SU-DHL-6 (cell line): Measurements from ENCODE around the gene LPCAT3.

Experiments used
- H2AFZ ChIP-seq: fragments of 200-600 bp; sonication (generic); 2 replicates; pipeline ENCODE4 v1.6.1; 2014; ENCODE audit warnings: low read depth, mild to moderate bottlenecking, moderate library complexity, mixed read lengths, antibody characterized with exemption, low read length; ENCODE audit not compliant: severe bottlenecking
- H3F3A ChIP-seq: fragments of 200-600 bp; shearing (Covaris generic); 2 replicates; pipeline ENCODE4 v1.6.0; 2016; ENCODE audit warnings: antibody characterized with exemption, mild to moderate bottlenecking; ENCODE audit not compliant: insufficient read depth
- H3K27ac ChIP-seq: fragments of 200-600 bp; sonication (generic); 2 replicates; pipeline ENCODE4 v1.5.1; 2016; ENCODE audit warnings: low read depth, mild to moderate bottlenecking, low read length, moderate library complexity, mixed read lengths
- H3K27me3 ChIP-seq: fragments of 200-600 bp; sonication (generic), shearing (Covaris generic); 2 replicates; pipeline ENCODE4 v1.6.0; 2014; ENCODE audit warnings: mild to moderate bottlenecking, low read length
- H3K36me3 ChIP-seq: fragments of 200-600 bp; sonication (generic); 2 replicates; pipeline ENCODE4 v1.6.1; 2014; ENCODE audit warnings: mild to moderate bottlenecking, low read length, mixed read lengths
- H3K4me2 ChIP-seq: fragments of 300-600, 200-600 bp; shearing (Covaris generic), sonication (generic); 2 replicates; pipeline ENCODE4 v1.6.0; 2014; ENCODE audit warnings: low read length, low read depth, mild to moderate bottlenecking; ENCODE audit not compliant: poor library complexity, severe bottlenecking
- H3K4me3 ChIP-seq: fragments of 200-600 bp; sonication (generic); 2 replicates; pipeline ENCODE4 v1.5.1; 2014; ENCODE audit warnings: antibody characterized with exemption, low read length, mild to moderate bottlenecking, mixed read lengths; ENCODE audit not compliant: insufficient read depth, poor library complexity, severe bottlenecking
- H3K79me2 ChIP-seq: fragments of 200-600 bp; sonication (generic); 2 replicates; pipeline ENCODE4 v1.6.1; 2014; ENCODE audit warnings: mild to moderate bottlenecking, low read length, moderate library complexity; ENCODE audit not compliant: insufficient read depth
- H3K9ac ChIP-seq: fragments of 200-600 bp; sonication (generic); 2 replicates; pipeline ENCODE4 v1.7.0; 2014; ENCODE audit warnings: mild to moderate bottlenecking, low read length
- H3K9me2 ChIP-seq: fragments of 200-600 bp; sonication (generic); replicated peaks from 2 replicates; pipeline ENCODE4 v1.6.1; 2014; ENCODE audit warnings: low read length; ENCODE audit not compliant: insufficient read depth
- H3K9me3 ChIP-seq: fragments of 200-600 bp; sonication (generic); 2 replicates; pipeline ENCODE4 v1.6.1; 2014; ENCODE audit warnings: low read length, mixed read lengths; ENCODE audit not compliant: insufficient read depth
- H4K20me1 ChIP-seq: fragments of 200-600 bp; sonication (generic); 2 replicates; pipeline ENCODE4 v1.6.1; 2014; ENCODE audit warnings: low read depth, mild to moderate bottlenecking, antibody characterized with exemption, low read length, moderate library complexity, mixed read lengths
- CTCF ChIP-seq: fragments of 200-600 bp; sonication (generic); IDR thresholded peaks from one replicate; pipeline ENCODE4 v1.5.1; 2017; ENCODE audit warnings: antibody characterized with exemption, mild to moderate bottlenecking, low read length, moderate library complexity; ENCODE audit not compliant: insufficient read depth, poor library complexity, severe bottlenecking
- EZH2phosphoT487 ChIP-seq: fragments of 200-600 bp; sonication (generic), shearing (Covaris generic); conservative IDR thresholded peaks from 2 replicates; pipeline ENCODE4 v1.6.1; 2018; ENCODE audit warnings: mild to moderate bottlenecking, antibody characterized with exemption, low read length, moderate library complexity, mixed read lengths

The LPCAT3 gene

GRCh38 chr12:7047306-7047705, 29.0 kb upstream of the LPCAT3 start:
- Histone ChIP-seq H3K9me2 (no peaks in the 10 kb centered on the region), H3K4me2 (no peak overlapping the region), H3K36me3 (no peaks in the 10 kb centered on the region), H3F3A (no peaks in the 10 kb centered on the region), H4K20me1 (no peaks in the 10 kb centered on the region), H3K27me3 (no peaks in the 10 kb centered on the region), H3K9ac (no peak overlapping the region), H3K79me2 (no peaks in the 10 kb centered on the region), H3K9me3 (no peaks in the 10 kb centered on the region), H2AFZ (no peak overlapping the region), H3K27ac (no peak overlapping the region), H3K4me3 (no peak overlapping the region)
- no peak for TF ChIP-seq CTCF
- no peak for TF ChIP-seq EZH2phosphoT487

- H3K9me3 ChIP-seq, result no peaks in the 10 kb centered on the region
- no peaks in the 10 kb centered on the region for H3F3A ChIP-seq
- no peak overlapping the region for H3K9ac ChIP-seq
- H3K36me3 ChIP-seq, result no peaks in the 10 kb centered on the region
- H3K27me3 ChIP-seq, result no peaks in the 10 kb centered on the region
- H3K79me2 ChIP-seq, result no peaks in the 10 kb centered on the region
- no peak overlapping the region for H3K4me2 ChIP-seq
- no peaks in the 10 kb centered on the region for H4K20me1 ChIP-seq
- no peak overlapping the region for H3K4me3 ChIP-seq
- no peak for TF ChIP-seq EZH2phosphoT487
- TF ChIP-seq CTCF, result no peak
- no peak overlapping the region for H3K27ac ChIP-seq
- H2AFZ ChIP-seq, result no peak overlapping the region
- no peaks in the 10 kb centered on the region for H3K9me2 ChIP-seq
Observed at GRCh38 chr12:7046383-7047105, 28.3 kb upstream of the LPCAT3 start.

- TF ChIP-seq EZH2phosphoT487, result no peak
- Histone ChIP-seq H3K9ac (no peak overlapping the region), H3K4me3 (no peak overlapping the region), H4K20me1 (no peaks in the 10 kb centered on the region), H3K9me3 (no peaks in the 10 kb centered on the region), H3K27ac (no peak overlapping the region), H3K4me2 (no peak overlapping the region), H3K36me3 (no peaks in the 10 kb centered on the region), H3K27me3 (no peaks in the 10 kb centered on the region), H3K79me2 (no peaks in the 10 kb centered on the region), H2AFZ (no peak overlapping the region), H3K9me2 (no peaks in the 10 kb centered on the region), H3F3A (no peaks in the 10 kb centered on the region)
Observed at GRCh38 chr12:7045913-7046312, 27.6 kb upstream of the LPCAT3 start.

GRCh38 chr12:7042842-7043241, 24.6 kb upstream of the LPCAT3 start:
- H3K9me2 ChIP-seq, result no peaks in the 10 kb centered on the region
- H3K9me3 ChIP-seq, result no peaks in the 10 kb centered on the region
- no peak overlapping the region for H3K9ac ChIP-seq
- no peak overlapping the region for H2AFZ ChIP-seq
- H4K20me1 ChIP-seq, result no peaks in the 10 kb centered on the region
- no peak overlapping the region for H3K27ac ChIP-seq
- H3K36me3 ChIP-seq, result no peaks in the 10 kb centered on the region
- no peak overlapping the region for H3K4me2 ChIP-seq
- H3K79me2 ChIP-seq, result no peaks in the 10 kb centered on the region
- TF ChIP-seq EZH2phosphoT487 (no peak), CTCF (no peak)
- H3K27me3 ChIP-seq, result no peaks in the 10 kb centered on the region
- no peak overlapping the region for H3K4me3 ChIP-seq
- no peaks in the 10 kb centered on the region for H3F3A ChIP-seq
